GOT3 (cell line): ENCODE data around the gene ZNF768.
"Not testable (repeated sequence)": the region's sequence is repeated elsewhere in the genome, so short reads cannot be mapped to it uniquely, and the experiment has no call there.

Experiments used
- DNase-seq: peaks from one replicate; lab custom pipeline; 2025; ENCODE audit warnings: mixed read lengths; lab: John Stamatoyannopoulos, UW

The ZNF768 gene

DNA sequence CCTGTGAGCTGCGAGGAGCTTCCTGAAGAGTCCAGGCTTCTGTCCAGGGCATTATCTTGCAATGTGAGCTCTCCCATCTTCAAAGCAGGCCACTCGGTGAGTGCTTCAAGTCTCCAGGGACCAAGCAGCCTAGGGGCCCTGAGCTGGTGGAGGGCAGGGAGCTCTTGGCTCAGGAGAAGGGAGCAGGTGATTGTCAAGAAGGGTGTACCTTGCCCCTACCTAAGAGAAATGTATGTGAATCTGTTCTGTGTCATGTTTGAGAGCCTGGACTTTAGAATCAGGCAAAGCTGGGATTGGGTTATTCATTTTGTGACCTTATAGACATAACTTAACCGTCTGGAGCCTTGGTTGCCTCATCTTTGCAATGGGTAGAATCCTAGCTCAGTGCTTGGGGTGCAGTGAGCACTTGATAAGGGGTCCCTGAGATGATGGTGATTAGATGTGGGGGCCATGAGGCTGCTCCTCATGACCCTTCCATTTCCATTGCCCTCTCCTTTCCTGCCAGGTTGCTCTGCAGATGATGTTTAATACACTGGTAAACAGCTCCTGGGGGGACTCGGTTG lies 15.9 kb downstream of the ZNF768 start:
- no peak for DNase-seq

GRCh38 chr16:30509081-30509765 lies 17.1 kb downstream of the ZNF768 start:
- no peak for DNase-seq

DNA sequence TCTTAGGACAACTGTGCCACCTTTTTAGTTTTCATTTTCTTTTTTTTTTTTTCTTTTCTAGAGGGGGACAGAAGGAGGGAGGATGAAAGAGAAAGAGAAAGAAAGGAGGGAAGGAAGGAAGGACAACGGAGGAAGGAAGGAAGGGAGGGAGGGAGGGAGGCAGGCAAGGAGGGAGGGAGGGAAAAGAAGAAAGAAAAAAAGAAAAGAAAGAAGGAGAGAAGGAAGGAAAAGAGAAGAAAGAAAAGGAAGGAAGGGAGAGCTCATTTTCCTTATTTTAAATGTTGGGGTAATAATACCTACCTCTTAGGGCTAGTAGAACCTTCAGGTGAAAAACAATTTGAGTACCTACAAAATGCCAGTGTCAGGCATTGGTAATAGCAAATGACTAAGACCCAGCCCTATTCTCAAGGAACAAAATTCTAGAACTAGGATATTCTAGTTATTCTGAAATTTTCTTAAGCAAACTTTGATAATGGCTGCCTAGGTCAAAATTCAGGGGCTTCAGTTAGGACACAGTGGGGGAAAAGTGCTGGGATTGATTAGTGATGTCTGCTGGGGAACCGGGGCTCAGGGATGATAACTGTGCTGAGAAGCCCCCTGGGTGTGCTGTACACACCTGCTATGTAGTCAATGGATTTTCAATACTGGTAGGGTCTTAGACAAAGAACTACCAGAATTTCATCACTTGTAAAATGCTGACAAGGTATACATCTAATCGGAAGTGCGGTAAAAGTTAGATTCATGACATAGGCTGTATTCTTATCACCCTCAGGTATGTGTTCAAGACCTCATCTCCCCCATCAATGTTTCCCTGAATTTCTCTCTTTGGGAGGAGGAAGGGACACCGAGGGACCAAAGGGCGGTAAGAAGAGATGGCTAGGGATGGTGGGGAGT lies 22.7 kb downstream of the ZNF768 start:
- no peak for DNase-seq

DNA sequence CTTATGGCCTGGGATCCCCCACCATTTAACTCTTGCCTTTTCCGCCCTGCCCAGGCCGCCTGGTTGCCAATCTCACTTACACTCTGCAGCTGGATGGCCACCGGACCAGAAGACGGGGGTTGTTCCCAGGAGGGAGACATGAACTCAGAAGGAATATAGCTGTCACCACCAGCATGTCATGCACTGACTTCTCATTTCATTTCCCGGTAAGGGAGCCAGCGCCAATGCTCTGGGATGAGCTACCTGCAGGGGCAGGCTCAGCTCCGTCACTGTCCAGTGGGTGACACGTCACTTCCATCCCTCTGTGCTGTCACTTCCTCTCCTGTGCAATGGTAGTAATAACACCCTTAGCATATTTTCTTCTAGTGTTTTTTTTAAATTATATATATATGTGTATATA lies 27.1 kb downstream of the ZNF768 start:
- DNase-seq: no peak

GRCh38 chr16:30494709-30495108 lies 31.7 kb downstream of the ZNF768 start:
- no peak for DNase-seq

GRCh38 chr16:30493941-30494488 lies 32.4 kb downstream of the ZNF768 start:
- DNase-seq: no peak

DNA sequence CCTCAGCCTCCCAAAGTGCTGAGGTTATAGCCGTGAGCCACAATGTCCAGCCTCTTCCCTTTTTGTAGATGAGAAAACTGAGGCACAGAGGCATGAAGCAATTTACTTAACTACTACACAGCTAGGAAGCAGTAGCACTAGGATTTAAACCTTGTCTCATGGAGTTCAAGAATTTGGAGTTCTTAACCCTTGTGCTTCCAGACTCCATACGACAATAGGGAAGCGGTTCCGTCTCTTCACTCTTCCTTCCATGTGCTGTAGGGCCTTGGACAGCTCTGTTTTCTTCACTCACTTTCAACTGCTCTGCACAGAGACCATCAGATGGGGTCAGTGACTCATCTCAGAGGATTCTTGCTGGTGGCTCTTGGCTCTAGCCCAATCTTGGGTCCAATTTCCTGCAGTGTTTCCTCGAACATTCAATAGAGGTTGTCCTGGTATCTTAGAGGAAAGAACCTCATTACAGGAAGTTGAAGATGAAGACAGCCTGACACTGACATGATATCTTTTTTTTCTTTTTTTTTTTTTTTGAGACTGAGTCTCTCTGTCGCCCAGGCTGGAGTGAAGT lies 34.5 kb downstream of the ZNF768 start:
- DNase-seq: no peak

GRCh38 chr16:30491229-30491628 lies 35.1 kb downstream of the ZNF768 start:
- no peak for DNase-seq

GRCh38 chr16:30490210-30490609 lies 36.2 kb downstream of the ZNF768 start:
- DNase-seq: no peak

DNA sequence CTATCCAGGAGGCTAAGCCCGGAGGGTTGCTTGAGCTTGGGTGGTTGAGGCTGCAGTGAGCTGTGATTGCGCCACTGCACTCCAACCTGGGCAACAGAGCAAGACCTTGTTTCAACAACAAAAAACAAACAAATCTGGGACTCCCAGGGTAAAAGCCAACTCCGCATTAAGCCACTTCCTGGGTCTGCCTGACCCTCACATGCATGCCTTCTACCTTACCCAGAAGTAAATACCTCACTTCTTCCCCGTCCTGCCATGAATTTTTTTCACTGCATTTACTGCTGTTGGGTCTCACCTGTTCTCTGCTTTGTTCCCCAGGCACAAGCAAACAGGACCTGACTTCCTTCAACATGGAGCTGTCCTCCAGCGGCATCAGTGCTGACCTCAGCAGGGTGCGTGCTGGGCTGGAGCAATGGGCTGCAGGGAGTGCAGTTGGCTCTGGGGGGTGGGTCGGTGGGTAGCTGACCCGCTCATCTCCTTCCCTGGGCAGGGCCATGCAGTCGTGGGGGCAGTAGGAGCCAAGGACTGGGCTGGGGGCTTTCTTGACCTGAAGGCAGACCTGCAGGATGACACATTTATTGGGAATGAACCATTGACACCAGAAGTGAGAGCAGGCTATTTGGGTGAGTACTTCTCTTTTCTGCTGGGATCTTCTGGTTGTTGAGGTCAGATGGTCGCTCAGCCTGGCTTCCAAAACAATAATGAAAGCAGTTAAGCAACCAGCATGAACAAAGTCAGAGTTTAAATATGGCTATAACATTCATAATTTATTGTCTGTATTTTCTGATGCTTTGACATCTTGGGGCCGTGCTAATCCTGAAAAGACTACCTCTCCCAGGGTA lies 37.4 kb downstream of the ZNF768 start:
- DNase-seq: no peak

DNA sequence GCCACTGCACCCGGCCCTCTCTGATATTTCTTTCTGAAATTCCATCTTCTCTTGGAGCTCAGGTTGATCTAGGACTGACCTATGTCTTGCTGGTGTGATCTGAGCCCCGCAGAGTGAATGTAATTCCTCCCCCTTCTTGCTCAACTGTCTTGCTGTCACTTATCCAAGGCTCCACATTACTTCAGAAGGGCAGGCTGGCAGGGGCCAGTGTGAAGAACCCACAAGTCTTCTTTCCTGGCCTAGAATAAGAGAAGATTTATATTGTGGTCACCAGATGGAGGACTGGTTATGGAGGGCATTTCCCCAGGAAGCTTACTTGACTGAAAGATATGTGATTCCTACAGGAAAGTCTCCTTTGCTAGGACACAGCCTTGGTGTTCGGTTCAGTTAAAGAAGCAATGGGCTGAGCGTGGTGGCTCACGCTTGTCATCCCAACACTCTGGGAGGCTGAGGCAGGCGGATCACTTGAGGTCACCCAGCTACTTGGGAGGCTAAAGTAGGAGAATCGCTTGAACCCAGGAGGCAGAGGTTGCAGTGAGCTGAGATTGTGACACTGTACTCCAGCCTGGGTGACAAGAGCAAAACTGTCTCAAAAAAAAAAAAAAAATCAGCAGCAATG lies 40.4 kb downstream of the ZNF768 start:
- no peak for DNase-seq

- DNase-seq: no peak
Observed at GRCh38 chr16:30484887-30485286, 41.5 kb downstream of the ZNF768 start.

GRCh38 chr16:30482366-30482765 lies 44.0 kb downstream of the ZNF768 start:
- no peak for DNase-seq

GRCh38 chr16:30481381-30481780 lies 45.0 kb downstream of the ZNF768 start:
- no peak for DNase-seq

DNA sequence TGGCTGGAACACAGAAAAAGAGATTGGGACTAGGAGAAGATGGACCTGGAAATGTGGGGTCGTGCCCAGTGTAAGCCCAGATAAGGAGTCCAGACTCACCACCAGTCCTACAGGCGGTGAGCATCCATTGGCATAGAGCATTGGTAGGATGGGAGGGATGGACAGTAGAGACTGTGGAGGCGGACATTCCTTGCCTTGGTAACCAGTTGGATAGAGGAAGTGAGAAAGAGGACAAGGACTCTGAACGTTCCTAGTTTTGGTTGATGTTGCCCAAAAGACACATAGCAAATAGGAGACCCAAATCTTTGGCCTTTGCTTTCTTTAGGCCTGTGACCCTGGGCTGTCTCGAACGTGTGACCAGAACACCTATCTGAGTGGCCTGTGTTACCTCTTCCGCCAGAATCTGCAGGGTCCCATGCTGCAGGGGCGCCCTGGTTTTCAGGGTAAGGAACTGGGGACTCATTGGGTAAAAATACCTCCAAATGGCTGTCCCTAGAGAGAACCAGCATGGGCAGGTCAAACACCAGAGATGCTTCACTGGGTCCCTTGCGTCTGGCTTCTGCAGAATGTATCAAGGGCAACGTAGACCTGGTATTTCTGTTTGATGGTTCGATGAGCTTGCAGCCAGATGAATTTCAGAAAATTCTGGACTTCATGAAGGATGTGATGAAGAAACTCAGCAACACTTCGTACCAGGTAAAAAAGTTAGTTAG lies 47.4 kb downstream of the ZNF768 start:
- no peak for DNase-seq

GRCh38 chr16:30477773-30478172 lies 48.6 kb downstream of the ZNF768 start:
- DNase-seq: not testable (repeated sequence)

DNA sequence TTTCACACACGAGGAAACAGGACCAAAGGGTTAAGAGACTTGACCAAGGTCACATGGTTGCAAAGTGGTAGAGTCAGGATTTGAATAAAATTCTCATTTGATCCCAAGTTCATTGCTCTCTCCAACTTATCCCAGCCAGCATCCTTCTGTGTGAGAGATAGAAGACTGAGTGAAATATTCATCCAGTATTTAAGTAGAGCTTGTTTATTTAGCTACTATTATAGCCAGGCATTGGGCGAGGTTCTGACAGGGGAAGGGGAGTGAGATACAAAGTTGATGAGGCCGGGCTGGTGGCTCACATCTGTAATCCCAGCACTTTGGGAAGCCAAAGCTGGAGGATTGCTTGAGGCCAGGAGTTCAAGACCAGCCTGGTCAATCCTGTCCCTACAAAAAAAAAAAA lies 49.4 kb downstream of the ZNF768 start:
- no peak for DNase-seq

DNA sequence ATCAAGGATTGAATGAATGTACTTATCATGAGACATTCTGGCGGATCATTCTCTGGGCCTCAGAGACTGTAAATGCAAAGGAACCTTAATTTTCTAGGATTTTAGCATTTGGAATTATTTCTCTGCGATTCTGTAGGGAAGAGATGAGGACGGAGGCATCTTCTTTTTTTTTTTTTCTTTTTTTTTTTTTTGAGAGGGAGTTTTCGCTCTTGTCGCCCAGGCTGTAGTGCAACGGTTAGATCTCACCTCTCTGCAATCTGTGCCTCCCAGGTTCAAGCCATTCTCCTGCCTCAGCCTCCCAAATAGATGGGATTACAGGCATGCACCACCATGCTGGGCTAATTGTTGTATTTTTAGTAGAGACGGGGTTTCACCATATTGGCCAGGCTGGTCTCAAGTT lies 51.7 kb downstream of the ZNF768 start:
- DNase-seq: no peak

DNA sequence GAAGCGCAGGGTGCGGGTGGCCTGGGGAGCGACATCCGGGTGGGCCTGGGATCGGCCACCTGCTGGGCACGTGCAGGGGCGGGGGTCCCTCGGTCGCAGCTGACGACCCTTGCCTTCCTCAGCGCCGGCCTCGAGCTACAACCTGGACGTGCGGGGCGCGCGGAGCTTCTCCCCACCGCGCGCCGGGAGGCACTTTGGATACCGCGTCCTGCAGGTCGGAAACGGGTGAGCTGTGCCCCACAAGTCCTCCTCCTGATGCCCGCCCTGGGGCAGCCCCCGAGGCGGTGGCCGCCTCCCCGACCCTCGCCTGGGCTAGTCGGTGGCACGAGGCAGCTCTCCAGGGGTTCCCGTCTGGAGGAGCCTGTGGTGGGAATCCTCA lies 52.3 kb downstream of the ZNF768 start:
- DNase-seq: no peak
